GM12873 (cell line): ENCODE results near the gene SAT2.

Experiments
- CTCF ChIP-seq: IDR thresholded peaks from 2 replicates; pipeline ENCODE4 v1.5.1; 2012; ENCODE audit warnings: low read depth, mild to moderate bottlenecking, moderate library complexity, low read length, control low read depth; ENCODE audit not compliant: insufficient read depth; ENCODE audit errors: missing control alignments

Gene SAT2

GRCh38 chr17:7593296-7593695 is 34.3 kb downstream of the SAT2 start:
- no peak for TF ChIP-seq CTCF

DNA sequence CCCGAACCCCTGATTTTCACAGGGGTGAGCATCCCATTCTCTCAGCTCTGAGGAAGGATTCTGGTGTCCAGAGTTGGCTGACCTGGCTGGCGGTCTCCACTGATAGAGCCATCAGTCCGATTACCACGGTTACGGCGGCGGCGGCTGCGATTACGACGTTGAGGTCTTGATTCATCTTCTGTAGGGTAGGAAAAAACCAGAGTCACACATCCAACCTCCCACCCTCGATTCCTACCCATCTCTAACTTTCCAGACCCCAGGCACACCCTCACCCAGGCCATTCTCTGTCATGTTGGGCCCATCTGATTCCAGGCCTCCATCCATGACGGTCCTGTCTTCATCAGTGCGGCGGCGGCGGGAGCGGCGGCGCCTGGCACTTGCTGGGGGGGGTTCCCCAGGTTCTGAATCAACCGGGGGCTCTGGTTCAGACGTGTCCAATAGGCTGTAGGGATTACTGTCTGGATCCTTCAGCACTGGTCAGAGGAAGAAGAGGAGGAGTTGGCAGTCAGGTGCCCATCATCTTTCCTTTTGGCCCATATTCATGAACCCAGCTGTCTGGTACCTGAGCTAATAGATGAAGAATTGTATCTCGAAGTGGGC is 35.1 kb downstream of the SAT2 start:
- TF ChIP-seq CTCF, result no peak

GRCh38 chr17:7591596-7591995 is 36.0 kb downstream of the SAT2 start:
- TF ChIP-seq CTCF, result no peak

DNA sequence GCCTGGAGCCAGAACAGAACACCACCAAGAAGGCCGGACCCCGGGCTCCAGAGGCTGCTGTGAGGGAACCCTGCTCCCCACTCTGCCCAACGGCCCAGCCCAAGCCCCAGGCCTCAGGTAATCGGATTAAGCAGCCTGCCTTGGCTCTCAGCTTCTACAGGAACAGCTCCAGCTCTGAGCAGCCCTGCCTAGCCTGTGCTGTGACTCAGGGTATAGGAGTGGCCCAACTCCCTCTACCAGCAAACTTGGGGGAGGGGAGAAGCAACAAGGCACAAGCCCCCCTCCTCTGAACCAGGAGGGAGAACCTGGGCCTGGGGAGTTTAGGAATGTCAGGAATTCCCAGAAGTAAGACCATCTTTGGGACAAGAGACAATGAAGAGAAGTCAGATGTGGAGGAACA is 36.9 kb downstream of the SAT2 start:
- TF ChIP-seq CTCF, result no peak

DNA sequence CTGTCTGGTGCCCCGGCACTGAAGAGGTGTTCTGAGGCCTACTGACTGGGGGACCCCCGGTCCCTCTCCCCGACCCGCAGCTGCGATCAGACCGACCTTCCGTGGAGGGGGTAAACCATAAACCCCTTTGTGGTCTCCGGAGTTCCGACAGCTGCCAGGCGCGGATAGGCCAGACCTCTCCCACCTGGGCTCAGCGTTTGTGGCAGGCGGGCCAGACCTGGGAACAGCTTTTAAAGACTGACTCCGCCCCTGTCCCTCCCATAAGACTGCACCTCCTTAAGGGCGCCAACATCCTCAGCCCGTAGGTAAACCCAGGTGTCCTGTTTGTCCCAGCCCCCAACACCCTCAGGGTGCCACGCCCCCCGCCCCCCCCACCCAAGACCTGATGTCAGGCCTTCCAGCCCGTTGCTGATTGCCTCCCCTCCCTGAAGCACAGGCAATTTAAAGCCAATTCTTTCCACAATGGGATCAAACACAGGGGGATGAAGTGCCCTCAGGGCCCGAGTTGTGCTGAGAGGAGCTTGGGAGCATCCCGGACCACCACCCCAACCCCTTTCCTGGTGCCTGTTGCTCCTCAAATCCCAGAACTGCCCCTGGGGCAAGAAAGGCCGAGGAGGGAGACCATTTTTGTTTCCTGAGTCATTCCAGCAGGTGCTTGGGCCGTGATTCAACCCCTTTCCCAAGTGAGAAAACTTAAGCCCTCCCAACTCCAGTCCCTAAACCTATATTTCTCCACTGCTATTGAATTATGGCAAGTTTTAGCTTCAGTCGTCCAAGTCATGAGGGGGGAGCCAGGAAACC is 37.5 kb downstream of the SAT2 start, which contains the start of gene SOX15:
SOX15 (minus strand) TSS at position 204 of the 801 bp plus-strand sequence. CDS start 418 bp downstream, outside the sequence.
- TF ChIP-seq CTCF, result no peak

DNA sequence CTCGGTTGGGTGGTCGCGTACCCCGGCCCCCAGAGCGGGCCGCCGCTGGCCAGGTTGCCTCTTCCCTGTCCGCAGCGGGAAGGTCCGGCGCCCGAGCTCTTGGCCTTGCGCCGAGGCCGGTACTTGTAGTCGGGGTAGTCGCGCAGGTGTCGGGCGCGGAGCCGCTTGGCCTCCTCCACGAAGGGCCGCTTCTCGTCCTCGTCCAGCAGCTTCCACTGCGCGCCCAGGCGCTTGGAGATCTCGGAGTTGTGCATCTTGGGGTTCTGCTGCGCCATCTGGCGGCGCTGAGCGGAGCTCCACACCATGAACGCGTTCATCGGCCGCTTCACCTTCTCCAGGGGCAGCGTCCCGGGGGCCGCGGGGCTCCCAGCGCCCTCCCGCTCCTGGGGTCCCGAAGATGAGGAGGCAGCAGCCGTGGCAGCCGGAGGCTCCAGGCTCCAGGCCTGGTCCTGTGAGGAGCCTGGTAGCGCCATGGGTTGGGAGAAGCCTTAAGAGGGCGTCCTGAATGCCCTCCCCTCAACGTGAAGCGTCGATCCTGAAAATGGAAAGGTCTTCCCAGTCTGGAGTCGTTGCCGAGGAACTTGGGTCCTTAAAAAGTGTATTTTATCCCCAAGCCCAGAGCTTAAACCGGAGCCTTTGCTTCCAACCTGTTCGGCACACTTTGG is 38.3 kb downstream of the SAT2 start:
- TF ChIP-seq CTCF, result peak; percentile 89

- TF ChIP-seq CTCF, result no peak
Measured at GRCh38 chr17:7588553-7589203, 38.9 kb downstream of the SAT2 start.
